Midbrain (tissue), 1 donor: ENCODE data around the gene SCAMP1.

ENCODE experiments used
- DNase-seq: peaks from one replicate; lab custom pipeline; 2025; lab: John Stamatoyannopoulos, UW

The SCAMP1 gene

DNA sequence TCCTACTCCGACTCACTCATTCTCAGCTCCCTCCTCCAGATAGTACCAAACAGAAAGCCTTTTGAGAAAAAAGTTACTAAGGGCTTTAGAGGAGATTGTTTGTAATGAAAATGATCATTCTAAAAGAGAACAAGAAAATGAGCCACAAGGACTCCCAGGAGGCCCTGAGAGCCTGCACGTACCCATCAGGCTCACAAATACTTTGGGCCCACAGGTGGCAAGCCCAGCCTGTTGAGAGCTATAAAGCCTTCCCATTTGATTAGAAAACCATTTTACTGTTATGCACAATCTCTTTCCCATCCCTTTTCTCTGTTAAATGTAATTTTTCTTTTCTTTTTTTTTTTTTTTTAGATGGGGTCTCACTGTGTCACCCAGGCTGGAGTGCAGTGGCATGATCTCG is 152.0 kb downstream of the SCAMP1 start:
- DNase-seq, result no peak

DNA sequence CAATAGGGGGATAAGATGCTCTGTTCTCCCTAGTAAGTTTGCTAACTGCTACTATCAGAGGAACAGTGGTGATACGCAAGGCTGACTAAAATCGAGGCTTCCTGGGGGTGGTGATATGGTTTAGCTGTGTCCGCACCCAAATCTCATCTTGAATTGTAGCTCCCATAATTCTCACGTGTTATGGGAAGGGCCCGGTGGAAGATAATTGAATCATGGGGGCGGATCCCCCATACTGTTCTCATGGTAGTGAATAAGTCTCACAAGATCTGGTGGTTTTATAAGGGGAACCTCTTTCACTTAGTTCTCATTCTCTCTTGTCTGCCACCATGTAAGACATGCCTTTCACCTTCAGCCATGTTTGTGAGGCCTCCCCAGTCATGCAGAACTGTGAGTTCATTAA is 153.0 kb downstream of the SCAMP1 start:
- DNase-seq, result no peak

DNA sequence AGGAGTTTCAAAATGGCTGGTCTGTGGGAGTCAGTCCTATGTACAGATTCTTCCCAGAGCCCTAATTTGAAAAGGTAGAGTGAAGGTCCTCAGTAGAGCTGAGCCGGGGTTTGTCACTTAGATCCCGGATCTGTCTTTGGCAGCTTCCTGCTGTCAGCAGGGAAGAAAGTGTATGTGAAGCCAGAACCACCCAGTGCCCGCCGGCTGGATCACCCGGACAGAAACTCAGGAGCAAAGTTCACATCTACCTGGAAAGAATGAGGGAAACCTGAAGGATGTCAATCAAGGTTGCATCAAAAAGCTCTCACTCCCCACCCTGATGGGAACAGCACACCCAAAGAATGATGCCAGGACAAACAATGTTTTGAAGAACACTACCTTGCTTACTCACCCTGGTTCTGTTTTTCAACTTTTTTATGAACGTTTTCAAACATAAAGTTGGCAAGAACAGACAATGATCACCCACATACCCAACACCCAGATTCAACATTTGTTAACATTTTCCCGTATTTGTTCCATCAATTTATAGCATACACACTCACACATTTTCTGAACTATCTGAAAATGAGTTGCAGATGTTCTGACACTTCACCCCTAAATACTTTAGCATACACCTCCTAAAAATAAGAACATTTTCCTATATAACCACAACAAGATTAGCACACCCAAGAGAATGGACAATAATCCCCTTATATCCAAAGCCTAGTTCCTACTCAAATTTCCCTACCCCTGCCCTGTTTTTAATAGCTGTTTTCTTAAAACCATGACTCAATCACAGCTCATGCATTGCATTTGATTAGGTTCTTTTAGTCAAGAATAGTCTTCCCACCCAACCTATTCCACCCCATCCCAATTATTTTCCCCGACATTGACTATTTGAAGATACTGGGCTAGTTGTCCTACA is 154.3 kb downstream of the SCAMP1 start:
- DNase-seq, result no peak

DNA sequence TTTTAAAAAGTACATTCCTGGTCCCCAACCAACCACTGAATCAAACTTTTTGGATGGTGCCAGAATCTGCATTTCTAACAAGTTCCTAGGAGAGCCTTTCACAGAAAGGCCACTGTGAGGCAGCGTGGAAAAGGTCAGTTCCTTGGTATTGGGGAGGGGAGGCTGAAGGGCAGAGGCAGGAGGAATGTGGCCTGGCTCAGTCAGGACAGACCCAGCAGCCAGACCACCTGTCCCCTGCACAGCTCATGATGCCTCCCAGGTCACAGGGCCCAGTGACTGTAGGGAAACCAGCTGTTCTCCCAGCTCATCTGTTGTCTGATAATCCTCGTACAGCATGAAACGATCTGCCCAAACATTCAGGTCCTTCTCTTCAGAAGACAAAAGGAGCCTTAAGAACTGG is 155.3 kb downstream of the SCAMP1 start:
- no peak for DNase-seq

DNA sequence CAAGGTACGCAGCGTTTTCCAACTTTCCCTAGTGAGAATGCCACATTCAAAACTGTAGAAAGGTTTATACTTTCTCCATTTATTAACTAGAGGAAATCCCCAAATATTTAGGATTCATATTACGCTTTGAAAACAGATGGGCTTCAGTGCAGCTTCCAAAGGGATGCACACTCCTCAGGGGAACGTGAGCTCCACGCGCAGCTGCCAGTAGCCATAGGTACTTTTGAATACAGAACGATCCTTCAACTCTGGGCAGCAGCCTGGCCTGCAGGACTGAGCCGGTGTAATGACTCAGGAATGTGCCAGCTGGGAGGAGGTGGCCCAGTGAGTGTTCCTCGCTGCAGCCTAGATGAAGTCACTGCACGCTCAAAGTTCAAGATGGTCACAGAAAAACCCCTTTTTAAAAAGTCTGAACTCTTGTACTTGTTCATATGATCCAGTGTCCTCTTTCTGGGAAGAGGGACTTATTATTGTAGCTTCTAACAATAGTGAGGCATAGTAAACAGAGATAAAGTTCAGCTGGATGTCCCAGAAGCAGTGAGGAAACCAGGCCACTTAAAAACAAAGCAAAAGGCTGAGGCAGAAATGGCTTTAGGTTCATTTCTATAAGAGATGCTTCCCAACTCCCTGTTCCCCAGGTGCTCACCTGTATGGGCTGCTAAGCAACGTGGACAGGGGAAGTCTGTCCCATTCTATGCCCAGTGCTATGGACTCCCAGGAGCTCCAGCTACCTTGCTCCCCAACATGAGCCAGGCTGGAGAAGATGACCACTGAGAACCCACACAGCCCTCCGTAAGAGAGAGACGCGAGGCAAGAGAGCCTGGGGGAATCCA is 158.2 kb downstream of the SCAMP1 start:
- DNase-seq, result no peak

DNA sequence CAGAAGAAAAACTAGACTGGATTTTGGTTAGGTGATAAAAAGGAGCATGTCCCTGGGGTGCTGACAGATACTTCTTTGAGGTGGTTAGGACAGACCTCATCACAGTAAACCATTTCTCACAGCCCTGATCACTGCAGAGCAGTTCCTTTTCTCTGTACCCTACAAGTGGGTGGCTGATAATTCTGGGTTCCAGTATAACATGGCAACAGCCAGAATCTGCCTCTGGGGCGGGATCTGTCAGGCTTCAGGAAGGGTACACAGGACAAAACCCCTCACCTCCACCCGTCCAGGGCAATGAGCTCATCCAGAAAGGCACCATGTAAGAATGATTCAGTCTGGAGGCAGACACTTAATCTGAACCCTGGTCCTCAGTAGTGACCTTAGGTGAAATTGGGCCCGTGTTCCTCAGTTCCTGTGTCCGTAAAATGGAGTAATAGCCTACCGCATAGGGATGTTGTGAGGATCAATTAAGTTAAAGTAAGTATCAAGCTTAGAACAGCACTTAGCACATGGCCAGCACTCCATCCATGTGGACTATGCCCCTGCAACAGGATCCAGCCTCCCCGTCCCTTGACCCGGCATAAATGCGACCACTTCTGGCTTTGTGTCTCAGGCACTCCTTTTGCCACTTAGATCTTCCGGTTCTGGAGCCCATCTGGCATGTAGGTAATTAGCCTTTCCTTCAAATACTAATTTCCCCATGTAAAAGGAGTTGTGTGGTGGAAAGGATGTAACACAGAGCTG is 159.0 kb downstream of the SCAMP1 start:
- no peak for DNase-seq

DNA sequence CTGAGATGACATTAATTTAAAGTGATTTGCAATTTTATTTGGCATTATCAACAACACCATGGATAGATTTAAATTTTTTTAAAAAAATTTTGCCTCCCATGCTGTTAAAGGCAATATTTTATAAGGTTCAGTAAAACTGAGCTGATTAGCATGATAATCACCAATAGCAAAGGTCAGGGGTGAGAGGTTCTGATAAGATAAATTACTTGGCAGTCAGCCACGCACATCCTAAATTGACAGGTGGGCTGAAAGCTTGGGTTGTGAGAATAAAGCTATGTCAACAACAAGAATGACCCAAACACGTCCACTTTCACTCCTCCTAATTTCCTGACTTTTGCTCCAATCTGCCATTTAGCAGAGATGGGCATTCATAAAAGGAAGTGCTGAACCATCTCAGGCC is 161.0 kb downstream of the SCAMP1 start:
- no peak for DNase-seq

DNA sequence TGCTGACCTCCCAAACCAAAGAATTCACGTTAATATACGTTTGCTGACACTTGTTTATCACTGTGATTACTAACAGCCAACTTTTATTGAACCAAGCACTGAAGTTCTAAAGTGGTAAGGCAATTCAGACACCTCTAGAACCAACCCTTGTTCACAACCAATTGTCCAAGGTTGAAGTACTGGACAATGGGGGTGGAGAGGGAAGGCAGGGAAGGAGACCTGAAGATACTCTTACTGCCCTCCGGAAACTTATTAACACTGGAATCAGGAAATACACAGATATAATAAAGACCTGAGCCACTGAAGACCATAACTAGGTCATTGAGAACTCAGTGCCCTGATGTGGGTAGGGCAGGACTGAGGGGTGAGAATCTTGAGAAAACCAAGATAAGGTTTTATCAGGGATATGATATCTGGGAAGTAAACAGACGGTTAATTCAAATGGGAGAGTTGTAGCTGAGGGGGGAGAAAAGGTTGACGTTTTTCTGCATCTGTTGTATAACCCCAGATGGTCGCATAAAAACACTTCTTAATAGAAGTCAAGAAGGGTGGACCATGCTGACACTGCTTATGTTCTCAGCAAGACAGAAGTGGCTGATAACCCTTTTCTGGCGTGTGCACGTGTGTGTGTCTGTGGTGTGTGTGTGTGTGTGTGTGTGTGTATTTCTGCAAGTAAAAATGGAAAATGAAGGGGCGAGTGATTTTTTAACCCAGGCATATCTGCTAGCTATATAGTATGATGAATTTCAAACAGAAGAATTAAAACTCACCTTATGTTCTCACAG is 162.3 kb downstream of the SCAMP1 start:
- no peak for DNase-seq

DNA sequence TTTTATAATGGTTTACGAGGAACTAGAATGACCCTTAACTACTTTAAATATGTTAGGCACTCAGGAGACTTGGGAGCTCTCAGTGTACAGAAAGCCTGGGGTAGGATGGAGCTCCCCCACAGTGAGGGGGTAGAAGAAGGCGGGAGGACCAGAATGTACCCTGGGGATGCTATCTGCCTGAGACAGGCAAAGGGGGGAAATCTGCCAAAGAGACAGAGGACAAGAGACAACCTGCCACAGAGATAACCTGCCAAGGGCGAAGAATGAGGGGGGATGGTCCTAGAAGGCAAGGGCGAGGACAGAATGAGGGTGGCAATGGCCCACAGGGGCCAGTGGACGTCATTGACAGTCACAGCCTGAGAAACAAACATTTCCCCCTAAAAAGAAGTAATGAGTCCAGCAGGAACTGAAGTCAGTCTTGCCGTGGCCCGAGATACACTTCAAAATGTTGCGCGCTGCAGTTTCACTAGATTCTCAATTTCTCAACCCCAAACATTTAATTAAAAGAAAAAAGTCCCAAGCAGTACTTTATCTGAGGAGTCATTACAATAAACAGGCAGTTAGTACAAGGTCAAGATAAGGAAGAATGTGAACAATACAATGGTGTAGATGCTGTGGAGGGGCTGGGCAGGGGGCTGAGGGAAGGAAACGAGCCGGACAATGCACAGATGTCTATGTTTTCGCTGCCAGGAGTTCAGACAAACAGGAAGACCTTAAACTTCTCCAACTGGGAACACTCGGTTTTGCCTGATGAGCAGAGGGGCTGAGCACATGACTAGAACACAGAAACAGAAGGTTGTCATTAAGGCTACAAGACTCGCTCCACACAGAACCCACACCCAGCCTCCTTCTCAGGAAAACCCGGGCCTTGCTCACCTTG is 163.1 kb downstream of the SCAMP1 start:
- no peak for DNase-seq

DNA sequence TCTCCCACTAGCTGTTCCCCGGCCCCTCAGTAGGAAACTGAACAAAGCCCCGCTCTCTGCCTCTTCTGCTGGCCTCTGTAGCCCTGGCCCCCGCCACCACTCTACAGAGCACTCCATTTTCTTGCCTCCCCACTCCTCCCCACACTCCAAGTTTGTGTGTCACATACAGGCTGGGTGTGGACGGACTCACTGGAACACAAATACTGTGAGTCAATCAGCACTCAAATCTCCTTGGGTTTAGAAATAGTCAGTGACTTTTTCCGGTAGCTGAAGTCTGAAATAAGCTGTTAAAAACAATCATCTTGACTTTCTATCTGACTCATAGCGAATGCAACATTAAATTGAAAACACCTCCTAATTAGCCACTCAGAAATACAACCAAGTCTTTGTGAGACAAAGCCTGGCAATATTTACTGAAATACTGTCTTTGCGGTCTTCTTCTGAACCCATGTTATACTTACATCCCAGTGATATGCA is 165.7 kb downstream of the SCAMP1 start:
- no peak for DNase-seq

DNA sequence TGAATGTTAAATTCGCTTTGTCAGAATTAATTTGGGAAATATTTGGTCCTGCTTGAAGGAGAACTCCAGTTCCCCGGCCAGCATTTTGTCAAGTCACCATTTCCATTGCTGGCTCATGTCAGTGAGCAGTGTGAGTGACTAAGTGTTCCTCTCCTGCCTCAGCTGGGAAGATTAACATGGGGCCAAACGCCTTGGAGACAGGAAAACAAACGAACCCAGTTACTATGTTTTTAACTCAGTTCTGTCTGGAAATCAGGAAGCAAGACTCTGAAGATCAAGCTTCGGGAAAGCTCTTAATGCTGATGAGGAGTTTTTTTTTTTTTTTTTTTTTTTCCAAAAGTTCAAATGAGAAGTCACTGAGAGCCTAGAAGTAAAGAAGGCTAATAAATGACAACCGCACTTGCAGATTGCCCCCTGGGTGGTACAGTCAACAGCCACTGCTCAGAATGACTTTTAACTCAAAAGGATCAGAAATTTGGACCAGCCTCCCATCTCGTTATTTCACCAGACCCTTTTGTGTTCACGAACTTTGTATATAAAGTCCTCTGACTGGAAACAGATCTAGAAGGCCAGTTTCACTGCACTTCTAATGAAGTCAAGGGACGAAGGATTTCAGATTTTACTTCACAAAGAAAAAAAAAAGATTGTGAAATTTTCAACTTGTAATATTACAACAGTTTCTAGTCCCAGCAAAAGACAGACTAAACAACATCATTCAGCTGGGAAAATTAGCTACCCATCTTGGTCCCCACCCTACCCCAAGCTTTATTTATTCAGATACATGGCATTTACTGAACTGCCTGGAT is 166.8 kb downstream of the SCAMP1 start:
- DNase-seq, result peak; percentile 45

DNA sequence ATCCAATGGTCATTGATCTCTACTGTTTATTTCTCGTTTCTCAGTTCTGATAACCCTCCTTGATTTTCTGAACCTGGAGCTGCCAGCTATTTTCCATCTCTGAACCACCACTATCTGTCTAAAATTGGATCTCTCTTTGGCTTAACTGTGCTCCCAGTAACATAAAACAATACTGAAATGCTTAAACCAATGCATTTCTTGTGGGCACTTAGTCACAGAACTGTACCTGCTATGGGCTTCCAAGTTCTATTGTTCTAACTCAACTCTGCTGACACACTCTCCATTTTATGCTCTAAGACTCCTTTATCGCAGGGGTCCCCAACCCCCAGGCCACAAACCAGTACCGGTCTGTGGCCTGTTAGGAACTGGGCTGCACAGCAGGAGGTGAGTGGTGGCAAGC is 167.5 kb downstream of the SCAMP1 start:
- no peak for DNase-seq
